Peyer's patch (tissue), 4 donors: ENCODE measurements around the gene STAU1.

ENCODE experiments used
- POLR2A ChIP-seq, 2 donors: fragments of 450-650 bp; IDR thresholded peaks; one replicate each; pipeline ENCODE4 v1.5.1; 2017; ENCODE audit warnings: antibody characterized with exemption in 2 of 2, mild to moderate bottlenecking in 2 of 2, moderate library complexity in 2 of 2
- TF ChIP-seq, protein P1 (sequence below), 6 experiments: fragments of 450-650 bp in 4 of 6; fragments of 200-600 bp in 2 of 6; sonication (generic) in 1 of 6; IDR thresholded peaks; one replicate each; pipeline ENCODE4 v1.5.1; 2017 to 2019; ENCODE audit warnings: antibody characterized with exemption in 6 of 6, mild to moderate bottlenecking in 3 of 6, moderate library complexity in 1 of 6

DNA sequence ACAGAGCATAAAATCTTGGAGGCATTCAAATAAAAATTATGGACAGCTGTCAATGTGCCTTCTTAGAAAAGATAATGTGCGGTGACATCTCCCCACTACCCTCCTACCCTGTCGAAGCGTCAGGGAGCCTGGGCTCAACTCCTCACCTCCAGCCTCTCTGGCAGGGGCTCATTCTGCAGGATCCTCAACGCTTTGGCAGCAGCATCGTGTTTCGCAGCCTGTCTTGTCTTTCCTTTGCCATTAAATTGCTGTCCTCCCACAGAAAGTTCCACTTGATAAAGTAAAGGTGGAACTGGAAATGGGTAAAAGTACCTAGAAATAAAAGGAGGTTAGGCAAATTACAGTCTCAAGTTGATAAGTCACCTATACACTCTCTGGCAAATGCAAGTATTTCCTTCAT, 36.7 kb downstream of the STAU1 start:
- TF ChIP-seq, protein P1, sequence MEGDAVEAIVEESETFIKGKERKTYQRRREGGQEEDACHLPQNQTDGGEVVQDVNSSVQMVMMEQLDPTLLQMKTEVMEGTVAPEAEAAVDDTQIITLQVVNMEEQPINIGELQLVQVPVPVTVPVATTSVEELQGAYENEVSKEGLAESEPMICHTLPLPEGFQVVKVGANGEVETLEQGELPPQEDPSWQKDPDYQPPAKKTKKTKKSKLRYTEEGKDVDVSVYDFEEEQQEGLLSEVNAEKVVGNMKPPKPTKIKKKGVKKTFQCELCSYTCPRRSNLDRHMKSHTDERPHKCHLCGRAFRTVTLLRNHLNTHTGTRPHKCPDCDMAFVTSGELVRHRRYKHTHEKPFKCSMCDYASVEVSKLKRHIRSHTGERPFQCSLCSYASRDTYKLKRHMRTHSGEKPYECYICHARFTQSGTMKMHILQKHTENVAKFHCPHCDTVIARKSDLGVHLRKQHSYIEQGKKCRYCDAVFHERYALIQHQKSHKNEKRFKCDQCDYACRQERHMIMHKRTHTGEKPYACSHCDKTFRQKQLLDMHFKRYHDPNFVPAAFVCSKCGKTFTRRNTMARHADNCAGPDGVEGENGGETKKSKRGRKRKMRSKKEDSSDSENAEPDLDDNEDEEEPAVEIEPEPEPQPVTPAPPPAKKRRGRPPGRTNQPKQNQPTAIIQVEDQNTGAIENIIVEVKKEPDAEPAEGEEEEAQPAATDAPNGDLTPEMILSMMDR (IDR thresholded peaks at IDR 0.05), result no peak
- no peak for TF ChIP-seq POLR2A (IDR thresholded peaks at IDR 0.05)
